VCaP (cell line): Measurements from ENCODE around the gene KCTD21.
A peak's percentile ranks its signal among the peaks of the same experiment; 100 is the strongest.

ENCODE experiments used
- H3K27ac ChIP-seq: fragments of 450-650 bp; 2 replicates; pipeline ENCODE4 v1.5.1; 2017
- TF ChIP-seq, protein P1 (sequence below): fragments of 450-650 bp; conservative IDR thresholded peaks from 2 replicates; pipeline ENCODE4 v1.5.1; 2017; ENCODE audit warnings: mild to moderate bottlenecking, moderate library complexity

KCTD21 gene

GRCh38 chr11:78190374-78190773 lies 1.9 kb upstream of the KCTD21 start:
- no peak overlapping the region for H3K27ac ChIP-seq
- TF ChIP-seq, protein P1, sequence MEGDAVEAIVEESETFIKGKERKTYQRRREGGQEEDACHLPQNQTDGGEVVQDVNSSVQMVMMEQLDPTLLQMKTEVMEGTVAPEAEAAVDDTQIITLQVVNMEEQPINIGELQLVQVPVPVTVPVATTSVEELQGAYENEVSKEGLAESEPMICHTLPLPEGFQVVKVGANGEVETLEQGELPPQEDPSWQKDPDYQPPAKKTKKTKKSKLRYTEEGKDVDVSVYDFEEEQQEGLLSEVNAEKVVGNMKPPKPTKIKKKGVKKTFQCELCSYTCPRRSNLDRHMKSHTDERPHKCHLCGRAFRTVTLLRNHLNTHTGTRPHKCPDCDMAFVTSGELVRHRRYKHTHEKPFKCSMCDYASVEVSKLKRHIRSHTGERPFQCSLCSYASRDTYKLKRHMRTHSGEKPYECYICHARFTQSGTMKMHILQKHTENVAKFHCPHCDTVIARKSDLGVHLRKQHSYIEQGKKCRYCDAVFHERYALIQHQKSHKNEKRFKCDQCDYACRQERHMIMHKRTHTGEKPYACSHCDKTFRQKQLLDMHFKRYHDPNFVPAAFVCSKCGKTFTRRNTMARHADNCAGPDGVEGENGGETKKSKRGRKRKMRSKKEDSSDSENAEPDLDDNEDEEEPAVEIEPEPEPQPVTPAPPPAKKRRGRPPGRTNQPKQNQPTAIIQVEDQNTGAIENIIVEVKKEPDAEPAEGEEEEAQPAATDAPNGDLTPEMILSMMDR, result no peak

- TF ChIP-seq, protein P1, result no peak
- peak overlapping the region; percentile 76; the same call in 1 of the 2 replicates for H3K27ac ChIP-seq
Observed at GRCh38 chr11:78189851-78190250, 1.4 kb upstream of the KCTD21 start.

- peak overlapping the region; percentile 76; the same call in 1 of the 2 replicates for H3K27ac ChIP-seq
- TF ChIP-seq, protein P1, result no peak
Observed at GRCh38 chr11:78189174-78189724, 823 bp upstream of the KCTD21 start.

GRCh38 chr11:78187366-78188285 lies 800 bp downstream of the KCTD21 start:
- TF ChIP-seq, protein P1, result no peak
- peak overlapping the region; percentile 76 for H3K27ac ChIP-seq

DNA sequence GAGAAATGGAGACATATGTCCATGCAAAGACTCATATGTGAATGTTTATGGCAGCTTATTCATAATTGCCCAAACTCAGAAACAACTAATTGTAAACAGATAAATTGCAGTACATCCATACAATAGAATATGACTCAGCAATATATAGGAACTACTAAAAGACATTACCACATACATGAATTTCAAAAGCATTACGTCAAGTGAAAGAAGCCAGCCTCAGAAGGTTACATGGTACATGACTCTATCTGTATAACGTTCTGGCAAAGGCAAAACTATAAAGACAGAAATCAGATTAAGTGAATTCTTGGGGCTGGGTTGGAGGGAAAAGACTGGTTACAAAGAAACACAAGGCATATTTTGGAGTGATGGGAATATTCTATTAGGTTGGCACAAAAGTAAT lies 7.2 kb downstream of the KCTD21 start:
- H3K27ac ChIP-seq, result no peak overlapping the region
- TF ChIP-seq, protein P1, result no peak

DNA sequence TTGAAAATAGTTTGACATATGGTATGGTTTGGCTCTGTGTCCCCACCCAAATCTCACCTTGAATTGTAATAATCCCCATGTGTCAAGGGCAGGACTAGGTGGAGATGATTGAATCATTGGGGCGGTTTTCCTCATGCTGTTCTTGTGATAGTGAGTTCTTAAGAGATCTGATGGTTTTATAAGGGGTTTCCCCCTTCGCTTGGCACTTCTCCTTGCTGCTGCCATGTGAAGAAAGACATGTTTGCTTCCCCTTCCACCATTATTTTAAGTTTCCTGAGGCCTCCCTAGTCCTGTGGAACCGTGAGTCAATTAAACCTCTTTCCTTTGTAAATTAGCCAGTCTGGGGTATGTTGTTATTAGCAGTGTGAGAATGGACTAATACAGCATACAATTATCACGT lies 7.7 kb downstream of the KCTD21 start:
- TF ChIP-seq, protein P1, result no peak
- H3K27ac ChIP-seq, result no peak overlapping the region

DNA sequence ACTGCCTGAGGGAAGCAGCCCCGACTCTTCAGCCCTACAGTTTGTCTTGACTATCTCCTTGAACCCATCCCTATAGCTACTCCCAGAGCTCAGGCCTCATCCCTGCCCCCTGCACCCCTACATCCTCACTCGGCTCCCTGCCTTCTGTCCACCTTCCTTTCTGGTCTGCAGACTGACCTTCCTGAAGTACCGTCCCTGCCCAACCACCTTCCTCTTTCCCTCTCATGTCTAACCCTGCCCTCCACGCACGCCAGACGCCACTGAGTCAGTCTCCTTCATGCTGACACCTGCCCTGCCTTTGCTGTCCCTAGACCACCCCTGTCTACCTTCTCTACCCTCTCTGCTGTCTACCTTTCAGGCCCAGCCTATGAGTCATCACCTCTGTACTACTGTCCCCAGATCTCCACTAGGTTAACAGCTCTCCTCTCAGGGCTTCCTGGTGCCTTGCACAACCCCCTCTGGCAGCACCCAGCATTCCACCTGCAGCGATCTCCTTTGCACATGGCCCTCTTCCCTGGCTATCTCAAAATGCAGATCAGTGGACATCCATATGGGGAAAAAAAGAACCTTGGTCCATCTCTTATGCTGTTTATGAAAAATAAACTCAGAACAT lies 8.9 kb downstream of the KCTD21 start:
- TF ChIP-seq, protein P1, result no peak

More for the DNA sequence above, 8.9 kb downstream of the KCTD21 start:
- H3K27ac ChIP-seq, result no peak overlapping the region
